Cardiac fibroblast (primary cell): ENCODE results near the gene DIP2C.

ENCODE experiments used
- DNase-seq, 2 donors: peaks; one replicate each; pipeline versions ENCODE4 v3.0.0 to v3.0.0-alpha.2; 2010; ENCODE audit warnings: low read depth in 2 of 2
- H3K4me3 ChIP-seq, 2 donors: replicated peaks in 1 of 2; 1 replicate in 1 of 2; 2 replicates in 1 of 2; pipeline ENCODE4 v1.5.1; 2011; ENCODE audit warnings: low read depth in 2 of 2, low read length in 2 of 2, mild to moderate bottlenecking in 2 of 2, moderate library complexity in 1 of 2
- TF ChIP-seq, protein P1 (sequence below): IDR thresholded peaks from one replicate; pipeline ENCODE4 v1.5.1; 2011; ENCODE audit warnings: low read depth, mild to moderate bottlenecking, low read length, inconsistent platforms

Gene DIP2C

GRCh38 chr10:260819-261429 lies 428.5 kb downstream of the DIP2C start:
- TF ChIP-seq, protein P1, sequence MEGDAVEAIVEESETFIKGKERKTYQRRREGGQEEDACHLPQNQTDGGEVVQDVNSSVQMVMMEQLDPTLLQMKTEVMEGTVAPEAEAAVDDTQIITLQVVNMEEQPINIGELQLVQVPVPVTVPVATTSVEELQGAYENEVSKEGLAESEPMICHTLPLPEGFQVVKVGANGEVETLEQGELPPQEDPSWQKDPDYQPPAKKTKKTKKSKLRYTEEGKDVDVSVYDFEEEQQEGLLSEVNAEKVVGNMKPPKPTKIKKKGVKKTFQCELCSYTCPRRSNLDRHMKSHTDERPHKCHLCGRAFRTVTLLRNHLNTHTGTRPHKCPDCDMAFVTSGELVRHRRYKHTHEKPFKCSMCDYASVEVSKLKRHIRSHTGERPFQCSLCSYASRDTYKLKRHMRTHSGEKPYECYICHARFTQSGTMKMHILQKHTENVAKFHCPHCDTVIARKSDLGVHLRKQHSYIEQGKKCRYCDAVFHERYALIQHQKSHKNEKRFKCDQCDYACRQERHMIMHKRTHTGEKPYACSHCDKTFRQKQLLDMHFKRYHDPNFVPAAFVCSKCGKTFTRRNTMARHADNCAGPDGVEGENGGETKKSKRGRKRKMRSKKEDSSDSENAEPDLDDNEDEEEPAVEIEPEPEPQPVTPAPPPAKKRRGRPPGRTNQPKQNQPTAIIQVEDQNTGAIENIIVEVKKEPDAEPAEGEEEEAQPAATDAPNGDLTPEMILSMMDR = no peak
- H3K4me3 ChIP-seq = no peak overlapping the region
- no peak for DNase-seq

- no peak for DNase-seq
- TF ChIP-seq, protein P1 = no peak
- no peak overlapping the region for H3K4me3 ChIP-seq
These were observed 437.4 kb downstream of the DIP2C start for GRCh38 chr10:251982-252582.

DNA sequence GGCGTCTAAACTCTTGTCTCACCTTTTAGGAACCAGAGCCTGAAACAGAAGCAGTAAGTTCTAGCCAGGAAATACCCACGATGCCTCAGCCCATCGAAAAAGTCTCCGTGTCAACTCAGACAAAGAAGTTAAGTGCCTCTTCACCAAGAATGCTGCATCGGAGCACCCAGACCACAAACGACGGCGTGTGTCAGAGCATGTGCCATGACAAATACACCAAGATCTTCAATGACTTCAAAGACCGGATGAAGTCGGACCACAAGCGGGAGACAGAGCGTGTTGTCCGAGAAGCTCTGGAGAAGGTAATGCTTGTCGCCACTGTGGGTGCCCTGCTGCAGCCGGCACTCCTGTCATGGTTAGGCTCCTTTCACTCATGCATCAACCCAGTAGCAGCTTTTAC lies 441.2 kb downstream of the DIP2C start:
- H3K4me3 ChIP-seq = no peak overlapping the region
- no peak for DNase-seq

GRCh38 chr10:247480-247879 lies 442.0 kb downstream of the DIP2C start:
- no peak overlapping the region for H3K4me3 ChIP-seq
- no peak for DNase-seq
- TF ChIP-seq, protein P1 = no peak

More for the DNA sequence above, 441.2 kb downstream of the DIP2C start:
- TF ChIP-seq, protein P1 = no peak

DNA sequence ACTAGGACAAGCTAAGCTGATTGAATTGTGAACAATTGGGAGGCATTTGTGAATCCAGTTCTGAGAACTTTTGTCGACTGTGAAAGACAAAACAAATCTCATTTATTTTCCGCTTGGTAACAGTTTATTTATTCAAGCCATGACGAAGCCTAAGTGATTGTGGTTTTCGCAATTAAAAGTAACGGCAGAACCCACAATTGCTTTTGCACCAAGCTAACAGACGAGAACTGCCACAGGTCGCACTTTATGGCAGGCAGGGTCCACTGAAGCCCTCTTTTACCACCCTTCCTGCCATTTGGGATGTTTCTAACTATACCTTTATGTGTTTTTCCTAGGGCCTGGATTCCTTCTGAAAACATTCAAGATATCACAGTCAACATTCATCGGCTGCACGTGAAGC lies 443.0 kb downstream of the DIP2C start:
- TF ChIP-seq, protein P1 = no peak
- no peak for DNase-seq

GRCh38 chr10:244227-244626 lies 445.2 kb downstream of the DIP2C start:
- TF ChIP-seq, protein P1 = no peak
- DNase-seq = no peak

More for the DNA sequence above, 443.0 kb downstream of the DIP2C start:
- no peak overlapping the region for H3K4me3 ChIP-seq

More at GRCh38 chr10:244227-244626, 445.2 kb downstream of the DIP2C start:
- H3K4me3 ChIP-seq = no peak overlapping the region
